ENCODE results near the gene TMEM273.

The TMEM273 gene

DNA sequence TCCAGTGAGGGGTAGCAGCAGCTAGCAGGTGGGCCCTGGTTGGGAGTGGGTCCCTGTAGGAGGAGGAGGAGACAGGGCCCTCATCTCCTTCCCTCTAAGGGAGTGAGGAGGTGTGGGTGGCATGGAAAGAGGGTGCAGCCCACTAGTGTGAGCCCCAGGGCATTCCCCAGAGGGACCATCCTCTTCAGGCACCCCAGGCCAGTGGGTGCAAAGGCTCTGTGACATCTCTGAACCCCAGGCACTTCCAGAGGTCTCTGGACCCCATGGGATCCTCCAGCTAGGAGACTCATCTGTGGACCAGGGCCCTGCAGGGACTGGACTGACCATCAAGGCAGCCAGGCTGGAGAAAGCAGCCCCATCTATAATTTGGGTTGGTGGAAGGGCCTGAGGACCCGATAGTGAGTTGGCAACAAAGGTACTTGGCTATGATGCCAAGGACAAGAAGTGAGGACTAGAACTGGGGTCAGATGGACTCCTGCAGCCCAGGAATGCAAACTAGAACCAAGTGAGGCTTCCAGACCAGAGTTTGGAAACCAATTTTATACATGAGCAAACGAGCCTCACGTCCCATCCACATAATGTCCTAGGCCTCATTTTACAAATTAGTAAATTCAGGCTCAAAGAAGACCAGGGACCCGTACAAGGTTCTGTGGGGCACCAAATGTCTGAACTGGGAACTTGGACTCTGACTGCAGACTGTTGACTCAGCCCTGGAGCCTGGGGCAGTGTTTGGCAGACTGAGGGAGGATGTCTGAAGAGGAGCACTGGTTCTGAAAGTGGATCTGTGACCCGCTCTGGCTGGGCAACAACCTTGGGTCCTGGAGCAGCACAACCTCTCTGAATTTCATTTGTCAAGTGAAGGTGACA lies 71.4 kb downstream of the TMEM273 start:
- peak; percentile 48 for DNase-seq (ENCODE audit: low spot score)

DNA sequence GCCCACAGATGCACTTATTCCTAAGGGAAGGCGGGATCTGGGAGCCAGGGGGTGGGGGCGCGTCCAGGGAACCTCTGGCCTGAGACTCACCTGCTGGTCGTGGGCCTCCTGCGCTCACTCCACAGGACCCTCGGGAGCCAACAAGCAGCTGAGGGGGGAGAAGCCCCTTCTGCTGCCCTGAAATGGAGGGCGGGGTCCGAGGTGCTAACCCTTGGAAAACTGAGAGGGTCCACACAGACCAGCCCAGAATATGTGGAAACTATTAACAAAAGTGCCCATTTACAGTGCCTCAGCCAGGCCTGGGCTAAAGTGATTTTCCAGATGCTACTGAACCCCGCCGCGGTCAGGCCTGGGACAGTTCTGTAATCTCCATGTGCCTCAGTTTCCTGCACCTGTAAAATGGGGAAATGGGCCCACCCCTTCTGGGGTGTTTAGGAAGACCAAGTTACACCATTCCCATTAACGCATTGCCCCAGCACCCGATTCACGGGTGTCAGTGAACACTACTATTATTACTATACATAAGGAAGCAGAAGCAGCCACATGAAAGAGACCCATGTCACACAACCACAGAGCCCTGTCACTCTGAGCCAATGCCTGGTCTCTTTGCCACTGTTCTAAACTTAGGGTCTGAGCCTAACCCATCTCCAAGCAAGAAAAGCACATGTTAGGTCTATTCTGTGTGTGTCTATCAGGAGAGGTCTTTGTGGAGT lies 72.2 kb downstream of the TMEM273 start:
- DNase-seq (ENCODE audit: low spot score), result peak; percentile 31

DNA sequence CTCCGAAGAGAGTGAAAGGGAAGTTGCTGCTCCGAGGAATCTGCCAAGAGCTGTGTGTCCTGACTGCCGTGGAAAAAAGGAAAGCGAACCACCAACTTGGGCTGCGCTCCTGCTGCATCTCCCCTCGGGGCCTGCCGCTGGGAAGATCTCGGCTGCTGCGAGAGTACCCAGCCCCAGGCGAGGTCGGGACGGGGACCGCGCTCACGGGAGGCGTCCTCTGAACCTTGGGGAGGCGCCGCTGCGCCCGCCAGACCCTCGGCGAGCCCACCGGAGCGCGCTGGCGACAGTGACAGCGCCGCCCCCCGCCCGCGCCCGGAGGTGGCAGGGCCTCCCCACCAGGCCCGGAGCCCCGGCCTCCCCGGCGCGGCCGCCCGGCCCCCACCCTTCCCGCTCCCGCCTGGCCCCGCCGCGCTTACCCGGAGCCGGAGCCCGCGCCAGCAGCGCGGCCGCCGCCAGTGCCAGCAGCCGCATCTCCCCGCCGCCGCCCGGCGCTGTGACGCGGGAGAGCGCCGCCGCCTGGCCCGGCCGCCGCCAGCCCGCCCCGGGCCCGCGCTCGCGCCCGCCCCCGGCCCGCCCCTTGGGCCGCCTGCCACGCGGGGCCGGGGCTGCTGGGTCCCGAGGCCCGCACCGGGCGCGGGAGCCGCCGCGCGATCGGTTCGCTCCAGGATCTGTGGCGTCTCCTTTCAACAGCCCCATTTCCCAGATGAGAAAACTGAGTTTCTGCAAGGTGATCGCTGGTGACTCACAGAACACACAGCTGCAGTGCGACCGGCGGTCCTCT lies 73.0 kb downstream of the TMEM273 start, which contains the start of gene VSTM4:
TSS of gene VSTM4 (minus strand) at position 508 of the 781 bp plus-strand sequence. CDS start at position 471, 37 bp downstream.
- peak; percentile 72 for DNase-seq (ENCODE audit: low spot score)

DNA sequence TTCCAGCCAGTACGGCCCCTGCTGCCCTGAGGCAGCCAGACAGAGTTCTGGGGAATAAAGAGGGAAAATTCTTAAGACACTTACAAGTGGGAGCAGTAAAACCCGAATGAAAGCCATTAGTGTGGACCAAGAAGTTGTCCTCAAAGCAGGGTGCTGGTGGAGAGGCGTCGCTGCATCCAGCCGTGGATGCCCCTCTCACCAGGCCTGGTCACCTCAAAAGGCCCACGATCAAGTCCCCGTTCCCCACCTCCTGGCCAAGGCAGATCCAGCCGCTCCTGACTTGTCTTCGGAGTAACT lies 73.5 kb downstream of the TMEM273 start:
- DNase-seq (ENCODE audit: low spot score), result peak; percentile 78

DNA sequence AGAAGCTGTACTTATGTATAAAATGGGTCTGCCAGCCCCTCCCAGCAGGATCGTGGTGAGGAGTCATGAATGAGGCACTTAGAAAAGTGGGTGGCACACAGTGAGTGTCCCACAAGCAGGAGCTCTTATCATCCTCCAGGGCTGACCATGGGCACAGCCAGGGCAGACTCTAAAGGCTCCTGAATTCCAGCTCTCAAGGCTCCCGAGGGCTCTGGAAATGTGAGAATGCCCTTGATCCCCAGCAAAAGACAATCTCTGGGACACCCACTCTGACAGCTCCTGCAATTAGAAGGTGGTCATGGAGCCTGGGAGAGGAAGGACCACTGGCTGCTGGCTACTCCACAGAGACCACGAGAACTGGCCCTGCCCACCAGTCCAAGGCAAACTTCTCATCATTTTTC lies 74.5 kb downstream of the TMEM273 start:
- DNase-seq (ENCODE audit: low spot score), result peak; percentile 55

DNA sequence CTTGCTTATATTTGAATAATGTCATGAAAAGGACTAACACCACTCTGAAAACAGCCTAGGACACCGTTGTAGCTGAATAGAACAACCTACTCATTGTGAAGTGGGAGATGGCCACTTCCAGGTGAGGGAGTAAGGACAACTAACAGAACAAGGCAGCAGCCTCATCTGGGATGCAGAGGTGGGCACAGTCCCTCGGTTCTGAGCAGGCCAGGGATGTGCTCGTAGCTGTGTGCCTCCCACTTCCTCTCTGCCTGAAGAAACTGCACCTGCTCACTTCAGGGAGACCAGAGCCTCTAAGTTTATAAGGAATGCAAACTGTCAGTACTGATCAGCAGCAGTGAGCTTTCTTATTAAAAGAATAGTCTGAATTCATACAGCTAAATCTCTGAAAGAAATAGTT lies 75.3 kb downstream of the TMEM273 start:
- no peak for DNase-seq (ENCODE audit: low spot score)

DNA sequence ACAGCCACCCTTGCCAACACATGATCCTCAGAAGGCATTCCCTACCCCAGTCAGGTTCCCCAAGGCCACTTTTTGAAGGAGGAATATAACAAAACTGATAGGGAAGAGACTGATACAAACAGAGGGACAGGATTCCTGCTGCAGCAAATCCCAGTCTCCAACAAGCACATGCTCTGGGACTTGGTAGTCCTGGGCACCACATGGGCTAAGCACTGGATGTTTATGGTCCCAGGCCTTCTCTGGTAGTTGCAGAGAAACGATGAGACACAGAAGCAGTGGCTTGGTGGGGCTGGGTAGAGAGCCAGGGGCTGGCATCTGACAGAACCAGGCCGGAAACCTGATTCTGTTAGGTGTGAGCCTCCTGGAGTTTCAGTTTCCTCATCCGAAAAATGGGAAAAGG lies 76.1 kb downstream of the TMEM273 start:
- no peak for DNase-seq (ENCODE audit: low spot score)

DNA sequence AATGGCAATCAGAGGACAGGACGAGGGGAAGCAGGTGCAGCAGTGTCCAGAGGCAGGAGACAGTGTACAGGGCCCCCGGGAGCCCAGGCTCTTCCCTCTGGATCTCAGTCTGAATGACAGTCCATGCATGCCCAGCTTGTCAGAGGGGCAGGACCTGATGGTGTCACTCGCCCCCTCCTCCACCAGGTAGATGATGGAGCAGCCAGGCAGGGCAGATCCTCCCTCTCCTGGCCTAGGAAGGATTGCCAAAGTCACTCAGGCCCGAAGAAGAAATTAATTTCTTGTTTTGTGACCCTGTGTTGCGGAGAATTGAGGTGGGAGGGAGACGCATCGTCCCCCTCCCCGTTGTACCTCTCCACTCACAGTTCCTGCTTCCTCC lies 76.9 kb downstream of the TMEM273 start:
- peak; percentile 30 for DNase-seq (ENCODE audit: low spot score)

DNA sequence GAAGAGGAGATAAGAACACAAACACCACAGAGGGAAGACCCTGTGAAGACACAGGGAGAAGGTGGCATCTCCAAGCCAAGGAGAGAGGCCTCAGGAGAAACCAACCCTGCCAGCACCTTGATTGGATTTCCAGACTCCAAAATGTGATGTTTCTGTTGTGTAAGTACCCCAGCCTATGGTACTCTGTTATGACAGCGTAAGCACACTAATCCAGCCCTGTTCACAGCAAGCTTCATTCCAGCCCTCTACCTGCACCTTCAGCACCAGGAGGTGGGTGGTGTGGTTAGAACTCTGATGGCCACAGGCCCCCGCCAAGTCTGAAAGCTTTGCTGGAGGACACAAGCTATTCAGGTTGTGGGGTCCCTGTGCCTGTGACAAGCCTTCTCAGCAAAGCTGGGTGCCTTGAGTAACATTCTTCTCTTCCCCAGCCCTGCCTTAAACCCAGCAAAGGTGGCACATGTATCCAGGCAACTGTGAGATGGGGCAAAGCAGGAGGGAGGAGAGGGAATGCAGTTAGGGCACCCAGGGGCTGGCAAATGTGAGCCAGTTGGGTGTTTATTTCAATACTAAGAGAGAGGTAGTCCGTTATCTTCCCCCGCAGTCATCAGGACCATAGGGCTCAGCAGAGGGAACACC lies 77.4 kb downstream of the TMEM273 start:
- peak; percentile 34 for DNase-seq (ENCODE audit: low spot score)

DNA sequence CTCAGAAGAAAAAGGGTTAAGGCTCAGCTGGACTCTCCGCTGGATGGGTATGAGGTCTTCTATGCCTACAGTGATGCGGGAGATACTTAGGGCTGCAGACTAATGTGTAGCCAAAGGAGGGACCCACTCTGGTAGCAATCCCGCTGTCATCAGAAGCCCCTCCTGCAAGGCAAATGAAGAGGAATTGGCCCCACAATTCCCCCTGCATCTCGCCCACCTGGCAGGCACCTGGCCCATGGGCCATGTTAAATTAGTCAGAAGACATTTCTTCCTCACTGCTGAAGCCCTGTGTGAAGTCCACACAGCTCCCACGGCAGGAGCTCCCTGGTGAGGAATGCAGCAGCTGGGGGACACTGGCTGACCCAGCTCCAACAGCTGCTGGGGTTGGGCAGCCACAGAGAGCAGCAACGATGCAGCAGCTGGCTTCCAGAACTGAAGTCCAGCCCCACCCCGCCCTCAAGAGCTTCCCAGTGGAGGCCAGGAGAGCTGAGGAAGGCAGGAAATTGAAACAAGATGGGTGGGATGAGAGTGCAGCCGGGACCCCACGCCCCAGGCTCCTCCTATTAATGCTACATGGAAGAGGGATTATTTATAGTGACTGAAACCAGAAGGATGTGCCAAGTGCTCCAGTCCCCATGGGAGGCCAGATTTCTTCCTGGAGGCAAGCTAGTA lies 78.4 kb downstream of the TMEM273 start:
- peak; percentile 90 for DNase-seq (ENCODE audit: low spot score)

DNA sequence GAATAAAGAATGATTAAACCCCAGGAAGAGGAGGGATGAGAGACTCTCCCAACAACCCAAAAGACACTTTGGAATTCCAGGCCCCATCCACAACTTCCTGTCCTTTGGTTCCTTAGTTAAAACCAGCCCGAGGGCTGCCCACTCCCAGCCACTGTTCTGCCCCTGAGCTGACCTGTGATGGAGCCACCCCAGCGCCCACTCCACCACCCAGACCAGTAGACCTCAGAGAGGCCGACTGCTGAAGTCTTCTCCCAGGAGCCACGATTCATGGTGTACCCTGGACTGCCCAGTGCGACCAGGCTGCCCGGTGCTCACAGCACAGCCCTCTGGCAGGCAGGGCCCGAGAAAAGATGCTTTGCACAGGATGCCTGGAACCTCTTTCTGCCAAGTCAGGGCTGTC lies 79.5 kb downstream of the TMEM273 start:
- peak; percentile 44 for DNase-seq (ENCODE audit: low spot score)

DNA sequence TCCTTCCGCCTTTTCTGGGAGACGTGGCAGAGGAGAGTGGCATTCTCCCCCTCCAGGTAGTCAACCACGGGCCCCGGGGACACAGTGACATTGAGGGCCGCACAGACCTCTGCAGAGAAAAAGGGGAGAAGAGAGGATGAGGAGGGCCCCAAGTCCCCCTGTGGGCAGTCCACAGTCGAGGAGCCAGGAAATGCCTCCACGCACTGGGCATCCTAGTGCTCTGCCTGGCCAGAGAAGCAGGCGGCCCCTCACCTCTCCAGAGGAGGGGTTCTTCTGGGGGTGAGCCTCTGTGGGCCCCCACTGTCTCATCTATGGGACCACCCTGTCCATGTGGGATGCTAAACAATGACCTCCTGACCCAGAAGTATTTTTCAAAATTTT lies 80.3 kb downstream of the TMEM273 start:
- DNase-seq (ENCODE audit: low spot score), result peak; percentile 55

DNA sequence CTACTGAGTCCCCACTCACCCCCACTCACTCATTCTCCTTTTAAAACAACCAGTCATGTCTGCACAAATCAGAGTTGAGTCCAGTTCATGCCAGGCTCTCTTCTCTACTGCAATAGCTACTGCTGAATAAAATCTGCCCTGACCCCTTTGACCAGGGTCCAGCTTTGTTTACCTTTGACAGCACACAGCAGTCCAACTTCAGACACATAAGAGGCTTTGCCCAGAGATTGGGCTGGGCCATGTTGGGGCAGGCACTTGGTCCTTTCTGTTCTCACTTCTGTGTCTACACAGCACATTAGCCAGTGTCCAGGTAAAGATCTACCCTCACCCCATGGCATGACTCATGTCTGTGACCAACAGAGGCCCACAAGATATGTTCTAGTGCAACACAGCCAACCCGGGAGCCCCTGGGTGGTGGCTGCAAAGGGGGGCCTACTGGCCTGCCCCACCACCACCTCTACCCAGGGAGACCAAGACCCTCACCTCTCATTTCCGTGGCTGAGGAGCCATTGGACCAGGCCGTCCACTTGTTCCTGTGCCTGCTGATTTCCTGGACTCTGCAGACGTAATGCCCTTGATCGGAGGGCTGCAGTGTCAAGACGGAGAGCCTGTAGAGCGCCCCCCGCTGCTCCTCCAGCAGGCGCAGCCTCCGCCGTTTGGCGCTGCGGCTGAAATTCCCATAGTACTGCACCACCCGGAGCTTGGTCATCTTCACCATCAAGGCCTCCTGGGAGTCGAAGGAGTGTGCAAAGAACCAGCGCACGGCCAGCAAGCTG lies 80.9 kb downstream of the TMEM273 start:
- no peak for DNase-seq (ENCODE audit: low spot score)

DNA sequence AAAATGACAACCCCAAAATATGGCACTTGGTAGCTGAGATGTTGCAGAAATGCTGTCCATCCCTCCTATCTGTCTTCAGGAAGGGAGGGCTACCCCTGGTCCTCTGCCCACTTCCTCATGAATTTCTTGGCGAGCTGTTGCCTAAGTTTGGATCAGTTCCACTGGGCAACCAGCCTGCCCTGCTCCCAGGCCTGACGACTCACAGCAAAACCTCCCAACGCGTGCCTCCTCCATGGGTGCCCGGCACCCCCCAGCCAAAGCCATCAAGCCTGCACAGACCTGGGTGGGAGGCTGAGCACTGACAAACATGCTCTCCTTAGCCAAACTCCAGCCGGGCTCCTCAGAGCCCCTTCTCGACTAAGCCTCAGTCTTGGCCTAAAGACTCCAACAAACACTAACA lies 81.7 kb downstream of the TMEM273 start:
- peak; percentile 63 for DNase-seq (ENCODE audit: low spot score)

DNA sequence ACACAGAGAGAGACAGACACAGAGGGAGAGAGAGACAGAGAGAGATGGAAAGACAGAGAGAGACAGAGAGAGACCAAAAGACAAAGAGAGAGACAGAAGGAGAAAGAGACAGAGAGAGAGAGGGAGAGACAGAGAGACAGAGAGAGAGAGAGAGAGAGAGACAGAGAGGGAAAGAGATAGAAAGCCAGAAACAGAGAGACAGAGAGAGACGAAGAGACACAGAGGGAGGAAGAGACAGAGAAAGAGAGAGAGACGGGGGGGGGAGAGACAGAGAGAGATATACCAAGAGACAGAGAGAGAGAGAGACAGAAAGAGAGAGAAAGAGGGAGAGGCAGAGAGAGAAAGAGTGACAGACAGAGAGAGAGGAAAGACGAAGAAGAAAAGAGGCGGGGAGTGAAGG lies 83.1 kb downstream of the TMEM273 start:
- no peak for DNase-seq (ENCODE audit: low spot score)
